IPS-NIHi7 (cell line): Measurements from ENCODE around the gene ASTN2.
A peak's percentile ranks its signal among the peaks of the same experiment; 100 is the strongest.

Experiments
- DNase-seq: peaks from one replicate; pipeline ENCODE4 v3.0.0; 2012; ENCODE audit warnings: mixed read lengths; ENCODE audit errors: extremely low spot score

The ASTN2 gene

DNA sequence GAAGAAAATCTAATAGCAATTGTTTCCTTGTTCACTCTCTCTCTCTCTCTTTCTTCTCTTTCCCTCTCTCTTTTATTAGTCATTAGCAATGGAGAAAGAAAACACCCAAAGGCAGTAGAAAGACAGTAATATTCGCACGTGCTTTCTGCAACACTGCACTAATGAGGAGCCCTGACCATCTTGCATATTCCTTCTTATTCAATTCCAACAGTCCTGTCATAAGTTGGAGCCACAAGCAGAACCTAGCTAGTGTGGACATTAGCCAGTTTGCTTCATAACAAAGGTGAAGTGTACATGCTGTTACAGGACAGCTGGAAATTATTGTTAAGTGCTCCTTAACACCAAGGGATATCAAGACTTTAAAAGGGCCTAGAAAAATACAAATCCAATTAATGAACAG lies 664.3 kb downstream of the ASTN2 start:
- no peak for DNase-seq

DNA sequence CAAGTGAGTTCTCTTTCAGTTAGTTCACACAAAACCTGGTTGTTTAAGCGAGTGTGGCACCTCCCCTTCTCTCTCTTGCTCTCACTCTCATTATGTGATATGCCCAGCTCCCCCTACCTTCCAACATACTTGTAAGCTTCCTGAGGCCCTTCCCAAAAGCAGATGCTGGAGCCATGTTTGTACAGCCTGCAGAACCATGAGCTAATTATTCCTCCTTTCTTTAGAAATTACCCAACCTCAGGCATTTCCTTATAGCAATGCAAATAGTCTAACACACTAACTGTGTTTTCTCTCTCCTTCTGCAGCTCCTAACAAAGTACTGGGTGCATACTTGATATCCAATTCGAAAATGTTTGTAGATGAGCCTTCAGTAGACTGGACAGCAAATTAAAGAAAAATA lies 665.1 kb downstream of the ASTN2 start:
- no peak for DNase-seq

DNA sequence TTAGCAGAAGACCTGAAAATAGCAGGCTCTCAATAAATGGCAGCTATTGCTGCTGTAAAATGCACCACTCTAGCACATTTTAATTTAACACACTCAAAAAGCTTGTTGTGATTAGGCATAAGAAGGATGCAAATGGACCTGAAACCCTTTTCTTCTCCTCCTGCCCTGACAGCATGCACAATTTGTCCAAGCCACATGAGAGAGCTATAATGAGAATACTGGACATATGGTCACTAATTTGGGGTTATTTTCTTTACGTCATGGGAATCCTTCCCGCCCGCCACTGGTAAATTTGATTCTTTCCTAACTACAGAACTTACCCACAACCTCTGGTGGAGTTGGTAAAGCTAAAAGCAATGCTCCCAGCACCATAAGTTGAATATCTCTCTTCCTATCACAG lies 665.7 kb downstream of the ASTN2 start:
- DNase-seq = no peak

DNA sequence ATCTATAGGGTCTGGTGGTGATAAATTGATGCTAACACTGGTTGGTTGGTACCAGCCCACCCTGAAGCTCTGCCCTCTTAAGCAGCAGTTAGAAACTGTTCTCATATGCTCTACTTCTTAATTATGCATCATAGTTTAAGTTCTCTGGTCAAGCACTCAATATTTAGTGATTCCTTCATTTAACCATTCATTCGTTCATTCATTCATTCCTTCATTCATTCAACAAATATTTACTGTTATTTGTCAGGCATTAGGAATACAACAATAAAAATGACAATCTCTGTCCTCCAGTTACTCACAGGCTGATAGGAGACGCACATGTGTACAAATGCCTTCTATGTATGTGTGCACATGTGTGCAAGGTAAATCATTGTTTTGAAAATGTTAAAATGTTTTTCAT lies 673.1 kb downstream of the ASTN2 start:
- DNase-seq = no peak

DNA sequence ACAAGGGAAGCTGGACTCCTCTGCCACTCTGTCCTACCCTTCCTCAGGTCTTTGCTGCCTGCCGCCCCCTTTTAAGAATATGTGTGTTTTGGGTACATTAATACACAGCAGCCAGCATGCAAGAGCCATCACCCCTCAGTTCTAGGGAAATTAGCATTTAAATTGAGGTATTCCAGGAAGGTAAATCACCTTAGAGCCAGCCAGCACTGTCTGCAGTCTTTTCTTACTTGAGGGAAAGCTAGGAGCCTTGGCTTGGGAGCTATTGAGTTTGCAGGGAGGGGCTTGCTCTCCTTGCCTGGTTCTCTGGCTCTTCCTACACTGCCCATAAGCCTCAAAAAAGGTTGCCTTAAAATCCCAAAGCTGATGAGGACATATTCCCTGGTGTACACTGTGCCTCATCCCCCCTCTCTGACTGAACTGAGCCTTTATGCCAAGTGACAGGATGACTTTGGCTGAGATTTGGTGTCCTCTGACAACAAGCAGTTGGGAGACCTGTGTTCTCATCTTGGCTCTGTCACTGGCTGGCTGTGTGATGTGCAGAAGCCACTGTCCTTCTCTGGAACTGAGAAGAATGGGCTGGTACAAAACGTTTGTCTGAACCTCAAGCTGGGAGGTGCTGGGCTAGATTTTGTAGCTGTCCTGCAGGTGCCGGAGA lies 673.6 kb downstream of the ASTN2 start:
- peak; percentile 46 for DNase-seq

DNA sequence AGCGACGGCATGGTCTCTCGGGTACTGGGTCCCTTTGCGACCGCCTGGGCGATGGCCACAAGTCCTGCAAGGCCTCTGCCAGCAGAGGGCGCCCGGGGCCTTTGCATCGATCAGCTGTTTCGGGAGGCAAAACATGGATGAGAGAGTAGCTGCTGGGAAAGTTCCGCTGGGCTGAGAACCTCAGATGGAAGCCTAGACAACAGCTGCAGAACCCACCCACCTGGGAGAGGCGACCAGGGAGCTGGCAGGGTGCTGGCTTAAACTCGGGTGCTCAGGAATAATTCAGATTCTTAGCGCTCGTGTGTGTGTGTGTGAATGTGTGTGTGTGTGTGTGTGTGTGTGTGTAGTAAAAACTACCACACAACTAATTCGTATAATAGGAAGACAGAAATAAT lies 677.7 kb downstream of the ASTN2 start:
- DNase-seq = peak; percentile 98

DNA sequence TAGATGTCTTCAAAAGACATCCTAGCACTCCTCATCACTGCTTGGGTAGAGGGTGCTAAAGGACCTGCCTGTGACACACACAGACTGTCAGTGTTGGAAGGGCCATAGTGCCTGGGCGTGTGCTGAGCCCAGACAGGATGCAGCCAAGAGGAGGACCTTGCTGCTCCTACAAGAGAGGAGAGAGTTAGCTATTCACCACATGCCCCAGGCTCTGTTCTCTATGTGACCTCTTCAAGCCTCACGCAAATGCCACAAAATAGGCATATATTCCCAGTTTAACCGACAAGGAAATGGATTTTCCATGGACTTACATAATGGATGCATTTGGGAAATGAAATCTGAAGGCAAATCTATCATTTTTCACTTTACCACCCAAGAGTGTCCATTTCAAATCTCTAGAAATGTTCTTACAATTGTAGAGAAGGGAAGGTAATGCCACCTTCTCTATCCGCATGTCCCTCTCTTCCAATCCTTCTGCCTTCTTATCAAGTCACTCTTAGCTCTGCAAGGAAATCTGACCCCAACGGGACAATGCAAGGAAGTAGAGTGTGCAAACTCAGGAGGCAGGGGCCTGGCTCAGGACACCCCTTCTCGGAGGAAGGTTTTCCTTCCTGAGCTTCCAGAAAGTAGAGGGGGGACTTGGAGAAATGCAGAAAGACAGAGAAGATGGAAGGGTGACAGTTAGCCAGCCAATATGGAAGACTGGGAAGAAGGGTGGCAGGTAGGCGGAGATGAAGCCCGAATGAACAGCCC lies 678.3 kb downstream of the ASTN2 start:
- DNase-seq = no peak

DNA sequence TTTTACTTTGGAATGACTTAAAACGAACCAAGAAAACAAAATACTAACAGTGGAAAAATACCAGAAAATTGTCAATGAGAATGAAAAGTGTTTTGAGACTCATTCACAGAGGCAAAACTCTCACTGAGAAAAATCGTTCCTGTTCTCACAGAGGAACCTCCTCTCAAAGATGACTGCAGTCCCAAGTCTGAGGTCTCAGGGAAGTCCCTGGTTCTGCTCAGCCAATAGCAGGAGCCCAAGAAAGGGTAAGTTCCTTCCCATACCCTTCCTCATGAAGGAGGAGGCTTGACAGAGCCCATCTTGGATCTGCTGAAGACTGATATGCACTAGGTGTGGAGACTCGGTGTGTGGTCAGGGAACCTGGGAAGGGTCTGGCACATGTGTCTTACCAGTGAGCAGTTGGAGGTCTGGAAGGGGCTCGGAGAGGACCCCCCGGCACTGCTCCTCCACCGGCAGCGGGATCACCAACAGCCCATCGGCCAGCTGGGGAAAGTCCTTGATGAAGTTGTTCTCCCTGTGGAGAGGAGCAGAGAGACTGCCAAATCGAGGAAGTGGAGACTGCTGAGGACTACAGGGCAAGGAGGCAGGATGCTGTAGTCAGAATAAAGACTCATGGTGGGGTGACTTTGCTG lies 681.7 kb downstream of the ASTN2 start:
- no peak for DNase-seq

DNA sequence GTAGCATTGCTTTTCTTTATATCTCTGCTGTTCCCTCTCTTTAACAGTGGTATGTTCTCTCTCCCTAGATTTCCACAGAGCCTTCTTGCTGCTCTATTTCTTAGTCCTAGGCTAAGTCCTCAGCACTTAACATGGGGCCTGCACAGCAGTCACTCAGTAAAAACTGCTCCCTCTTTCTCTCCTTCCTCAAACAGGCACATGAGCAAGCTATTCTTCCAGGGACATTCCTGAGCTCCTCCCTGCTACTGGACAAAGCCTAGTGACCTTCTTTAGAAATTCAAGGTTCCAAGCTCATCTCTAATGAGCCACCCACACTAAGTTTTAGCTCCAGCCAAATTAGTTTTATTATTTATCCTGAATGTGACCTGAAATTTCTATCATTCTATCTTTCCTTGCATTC lies 688.3 kb downstream of the ASTN2 start:
- no peak for DNase-seq

DNA sequence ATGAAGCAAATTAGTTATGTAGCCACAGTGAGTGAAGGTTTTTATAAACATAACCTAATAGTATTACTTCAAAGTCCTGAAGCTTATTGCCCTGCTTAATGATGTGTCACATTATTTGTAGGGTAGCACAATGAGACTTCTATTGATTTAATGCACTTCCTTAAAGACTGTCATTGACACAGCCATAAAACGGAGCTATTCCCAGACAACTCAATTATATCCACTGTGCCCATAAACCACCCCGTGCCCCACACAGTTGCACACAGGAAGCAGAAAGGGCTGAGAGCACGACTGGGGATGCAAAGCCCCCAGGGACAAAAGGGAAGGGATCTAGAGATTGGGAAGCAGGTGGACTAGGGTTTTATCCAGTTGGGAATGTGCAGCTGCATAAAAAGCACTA lies 690.7 kb downstream of the ASTN2 start:
- DNase-seq = no peak

DNA sequence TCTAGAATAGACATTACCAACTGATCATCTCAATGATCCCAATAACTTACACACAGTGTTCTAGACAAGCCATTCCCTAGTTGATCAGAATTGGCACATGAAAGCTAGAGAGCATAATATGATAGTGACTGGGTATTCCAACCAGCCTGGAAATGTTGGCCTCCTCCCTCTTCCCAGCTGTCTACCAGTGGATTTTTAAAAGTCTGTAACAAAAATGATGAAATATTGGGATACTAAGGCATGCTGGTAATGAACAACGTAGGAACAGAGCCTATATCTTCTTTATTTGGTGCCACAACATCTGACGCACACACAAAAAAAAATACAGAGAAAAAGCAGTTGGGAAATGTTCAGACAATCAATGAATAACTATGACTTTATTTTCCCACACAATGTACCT lies 692.9 kb downstream of the ASTN2 start:
- DNase-seq = no peak

DNA sequence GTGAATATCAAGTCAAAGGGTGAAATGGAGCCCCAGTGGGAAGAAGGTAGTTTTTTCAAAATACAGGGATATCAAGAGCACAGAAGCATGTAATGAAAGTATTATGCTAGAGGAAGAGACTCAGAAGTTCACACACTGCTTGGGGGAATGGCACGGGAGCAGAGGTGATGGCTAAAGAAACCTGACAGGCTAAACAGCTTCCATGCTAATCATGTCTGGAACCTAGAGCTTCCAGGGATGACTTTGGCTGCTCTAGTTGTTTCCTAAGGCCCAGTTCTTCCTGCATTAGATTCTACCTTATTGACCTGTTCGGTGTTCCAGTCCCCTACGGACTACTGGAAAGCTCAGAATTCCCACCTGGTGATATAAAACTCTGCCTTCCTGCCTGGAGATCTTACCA lies 693.4 kb downstream of the ASTN2 start:
- no peak for DNase-seq

DNA sequence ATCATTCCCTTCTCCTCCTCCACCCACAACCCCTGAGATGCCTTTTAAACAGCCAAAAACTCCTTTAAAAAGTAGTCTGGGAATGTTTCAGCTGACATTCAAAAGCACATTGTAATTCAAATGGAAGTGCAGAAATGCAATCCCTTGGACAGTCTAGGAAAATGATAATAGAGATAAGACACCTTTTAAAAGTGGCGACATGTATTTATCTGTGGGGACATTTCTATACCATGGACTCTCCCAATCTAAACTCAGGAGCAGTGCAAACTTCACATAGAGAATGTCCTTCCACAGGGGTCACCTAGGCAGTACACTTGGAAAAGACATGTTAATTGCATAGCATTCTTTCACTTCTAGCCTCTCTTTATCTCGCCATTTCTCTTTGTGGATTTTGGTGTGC lies 694.7 kb downstream of the ASTN2 start:
- DNase-seq = no peak

DNA sequence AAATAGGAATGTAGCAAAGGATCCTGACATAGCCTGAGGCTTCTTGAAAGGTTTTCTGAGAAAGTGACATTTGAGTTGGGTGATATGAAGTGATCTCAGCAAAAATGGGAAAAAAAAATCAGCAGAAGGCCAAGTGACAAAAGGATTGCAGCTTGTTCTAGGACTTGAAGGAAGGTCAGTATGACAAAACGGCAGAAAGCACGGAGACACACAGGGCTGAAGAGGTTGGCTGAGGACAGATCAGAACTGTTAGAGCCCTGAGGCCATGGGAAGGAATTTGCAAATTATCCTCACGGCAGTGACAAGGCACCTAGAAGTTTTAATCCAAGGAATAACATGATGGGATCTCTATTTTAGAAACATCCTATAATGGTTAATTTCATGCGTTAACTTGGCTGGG lies 696.7 kb downstream of the ASTN2 start:
- DNase-seq = no peak

DNA sequence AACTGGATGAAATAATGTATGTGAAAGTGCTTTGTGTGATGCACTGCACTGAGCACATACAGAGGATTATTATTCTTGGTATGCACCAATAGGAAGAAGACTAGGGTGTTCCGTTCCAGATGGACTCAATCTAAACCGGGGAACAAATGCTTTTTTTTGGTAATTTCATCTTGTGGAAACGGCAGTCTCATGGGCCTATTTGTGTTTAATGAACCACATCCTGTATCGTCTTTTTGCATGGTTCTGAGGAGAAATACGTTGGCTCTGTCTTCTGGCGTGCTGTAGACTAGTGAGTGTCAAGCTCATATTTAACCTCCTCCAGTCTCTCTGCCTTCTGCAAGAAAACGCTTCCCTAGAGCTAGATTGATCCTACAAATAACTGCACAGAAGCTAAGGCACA lies 697.7 kb downstream of the ASTN2 start:
- no peak for DNase-seq

DNA sequence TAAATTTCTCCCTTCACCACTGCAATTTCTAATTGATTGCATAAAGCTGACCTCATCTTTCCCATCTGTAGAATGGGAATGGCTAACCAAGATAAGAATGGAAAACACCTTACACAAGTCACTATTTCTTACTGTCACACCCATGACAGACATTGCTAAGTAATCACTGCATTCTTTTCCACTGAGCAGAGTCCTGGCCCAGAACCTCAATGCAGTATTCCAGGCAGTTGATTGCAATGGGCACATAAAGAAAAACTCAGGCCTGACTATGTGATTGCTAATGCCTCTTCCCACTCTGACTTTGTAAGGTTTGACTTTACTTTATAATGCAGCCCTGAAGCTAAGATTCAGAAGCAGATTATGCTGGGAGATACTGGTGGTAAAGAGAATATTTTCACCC lies 698.4 kb downstream of the ASTN2 start:
- no peak for DNase-seq

DNA sequence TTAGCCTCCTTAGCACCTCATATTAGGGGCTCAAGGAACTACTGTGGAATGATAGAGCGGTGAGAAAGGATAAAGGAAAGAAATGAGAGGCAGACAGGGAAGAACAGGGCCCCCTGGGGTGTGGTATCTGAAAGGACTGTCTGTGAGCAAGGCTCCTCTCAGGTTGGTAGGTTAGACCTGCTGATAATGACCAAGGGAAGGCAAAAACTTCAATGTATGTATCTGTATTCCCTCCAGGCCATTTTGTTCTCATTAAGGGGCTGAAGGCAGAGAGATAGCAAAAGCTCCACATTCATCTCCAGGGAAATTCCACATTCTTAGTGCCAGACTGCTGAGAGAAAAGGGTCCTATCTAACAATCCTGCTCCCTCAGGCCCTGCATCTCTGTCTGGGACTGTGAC lies 699.1 kb downstream of the ASTN2 start:
- DNase-seq = peak; percentile 37

DNA sequence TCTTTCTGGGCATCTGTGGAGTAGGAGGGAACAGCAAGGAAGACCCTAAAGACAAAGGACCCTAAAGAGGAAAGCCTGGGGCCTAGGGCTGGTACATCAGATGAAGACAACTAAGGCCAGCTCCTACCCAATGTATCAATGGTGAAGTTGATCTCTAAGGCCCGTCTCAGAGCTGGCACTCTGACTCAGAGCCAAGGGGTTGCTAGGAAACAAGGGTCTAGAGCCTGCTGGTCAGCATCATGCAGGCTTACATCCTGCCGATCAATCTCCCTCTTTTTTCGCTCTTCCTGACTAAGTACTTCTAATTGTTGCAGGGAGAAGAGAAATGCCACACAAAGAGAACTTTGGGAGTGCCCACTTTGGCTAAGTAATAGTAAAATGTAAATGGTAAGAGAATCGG lies 701.6 kb downstream of the ASTN2 start:
- DNase-seq = peak; percentile 20

DNA sequence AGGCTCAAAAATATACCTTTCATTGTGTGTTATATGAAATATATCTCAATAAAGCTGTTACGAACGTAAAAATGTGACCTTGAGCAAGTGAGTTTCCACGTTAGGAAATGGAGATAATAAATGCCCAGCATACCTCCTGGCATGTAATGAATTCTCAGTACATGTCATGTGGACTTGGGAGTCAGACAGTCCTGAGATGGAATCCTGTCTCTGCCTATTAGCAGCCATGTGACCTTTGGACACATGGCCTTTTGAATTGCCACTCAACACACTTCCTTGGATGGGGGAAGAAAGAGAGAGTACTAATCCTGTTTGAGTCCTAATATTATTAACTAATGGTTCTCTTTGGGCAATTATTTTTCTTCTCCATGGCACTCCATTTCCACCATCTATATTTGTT lies 702.1 kb downstream of the ASTN2 start:
- DNase-seq = no peak

DNA sequence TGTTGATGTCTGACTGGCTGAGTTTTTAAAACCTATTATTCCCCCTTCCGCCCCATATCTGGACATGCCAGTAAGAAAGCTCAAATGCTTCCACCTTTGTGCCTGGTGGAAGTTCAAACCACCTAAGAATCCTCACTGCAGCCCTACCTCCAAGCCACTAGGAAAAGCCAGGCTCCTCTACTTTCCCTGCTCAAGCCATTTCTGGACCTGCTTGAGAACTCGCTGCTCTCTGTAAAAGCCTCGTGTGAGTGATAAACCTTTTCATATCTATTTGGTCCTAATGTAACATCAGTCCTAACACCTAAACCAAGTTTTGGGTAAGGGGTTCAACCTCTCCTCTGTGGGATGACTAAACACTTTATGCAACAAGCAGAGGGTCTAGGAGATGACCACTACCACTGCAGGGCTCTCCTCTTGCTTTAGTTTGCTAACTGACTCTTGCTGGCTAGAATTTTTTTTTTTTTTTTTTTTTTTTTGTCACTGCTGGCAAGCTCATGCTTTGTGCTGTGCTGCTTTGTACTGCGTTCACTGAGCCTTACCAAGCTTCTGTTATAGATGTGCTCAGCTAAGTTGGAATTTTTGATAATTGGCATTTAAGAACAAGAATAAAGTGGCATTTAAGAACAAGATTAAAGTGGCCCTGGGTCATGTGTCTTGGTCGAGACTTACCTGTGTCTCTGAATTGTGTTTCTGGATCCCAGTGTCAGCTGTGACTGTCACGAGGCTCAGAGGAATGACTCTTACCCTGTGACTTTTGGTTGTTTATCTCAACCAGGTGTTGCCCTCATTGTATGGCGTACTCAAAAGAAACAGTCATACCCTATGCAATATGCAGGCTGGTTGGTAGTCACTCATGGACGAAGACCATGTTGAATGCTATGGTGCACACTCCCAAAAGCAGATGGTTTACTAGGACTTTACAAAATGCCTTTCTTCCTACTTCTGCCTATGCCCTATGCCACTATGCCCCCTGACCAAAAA lies 708.3 kb downstream of the ASTN2 start:
- no peak for DNase-seq

DNA sequence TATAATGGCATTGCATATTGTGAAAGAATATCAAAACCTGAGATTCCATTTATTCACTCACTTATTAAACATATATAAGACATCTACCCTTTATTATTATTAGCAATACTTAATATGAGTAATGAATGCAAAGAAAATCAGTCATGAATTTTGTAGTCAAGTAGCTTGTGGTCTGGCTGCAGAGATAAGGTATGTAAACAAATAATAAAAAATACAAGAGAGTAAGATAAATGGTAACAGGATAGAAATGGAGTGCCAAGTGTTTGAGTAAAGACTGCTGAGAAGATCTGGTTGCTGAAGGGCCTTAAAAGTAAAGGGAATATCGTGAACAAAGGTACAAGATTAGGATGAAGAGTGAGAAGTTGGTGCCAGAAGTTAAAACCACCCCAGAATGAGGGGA lies 709.3 kb downstream of the ASTN2 start:
- no peak for DNase-seq

DNA sequence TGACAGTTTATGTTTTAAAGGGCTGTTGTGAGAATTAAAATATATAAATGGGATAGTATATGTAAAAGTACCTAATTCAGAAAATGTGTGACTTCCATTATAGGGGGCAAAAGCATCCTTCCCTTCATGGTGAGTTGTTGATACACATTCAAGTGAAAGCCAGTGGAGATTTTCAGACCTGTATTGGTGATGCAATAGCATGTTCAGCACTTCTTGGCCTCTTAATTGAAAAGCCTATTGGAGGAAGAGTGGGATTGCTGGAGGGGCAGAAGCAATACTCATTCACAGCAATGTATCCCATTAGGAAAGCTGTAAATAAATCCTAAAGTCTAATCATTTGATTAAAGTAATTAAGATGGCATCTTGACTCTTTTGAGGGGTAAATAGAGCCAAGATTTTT lies 710.4 kb downstream of the ASTN2 start:
- DNase-seq = no peak
